Measurements from ENCODE around the gene ANKHD1.

ANKHD1 gene

GRCh38 chr5:140417235-140417634, 15.6 kb downstream of the ANKHD1 start:
- Histone ChIP-seq H3K4me3 (ENCODE audit: low read depth, low read length) (no peak overlapping the region), H3K27ac (ENCODE audit: extremely low read depth, low read depth, low read length) (no peak overlapping the region), H3K4me1 (ENCODE audit: control insufficient read depth, insufficient read depth, low read length) (peaks cover 5% of the 10 kb centered on the region; the same call in 1 of the 2 replicates), H3K36me3 (ENCODE audit: control insufficient read depth in 2 of 2, insufficient read depth in 1 of 2, low read length in 2 of 2) (peaks cover 0 to 9% of the 10 kb centered on the region in 2 experiments; a peak in 1 of 3 replicates), H3K9me3 (ENCODE audit: control insufficient read depth, insufficient read depth, low read depth, low read length) (no peaks in the 10 kb centered on the region)
- POLR2A ChIA-PET: interaction anchor here (1.2 kb wide), 1 partner anchor 16 kb away, joined by 4 read pairs; the partner anchor contains the start of gene ANKHD1
- CTCF ChIA-PET: interaction anchor here (0.7 kb wide), 2 partner anchors 30 to 70 kb away, joined by 3 read pairs; no protein-coding TSS in a partner anchor
- no peak for TF ChIP-seq ZNF555 (tag by site-specific recombination; conservative IDR thresholded peaks at IDR 0.05)
- TF ChIP-seq PRDM6 (tag by site-specific recombination; IDR thresholded peaks at IDR 0.05): no peak
- TF ChIP-seq MEIS1 (CRISPR knock-in tag; IDR thresholded peaks at IDR 0.05; ENCODE audit: borderline replicate concordance): no peak
- TF ChIP-seq ZNF132 (tag by site-specific recombination; IDR thresholded peaks at IDR 0.05; ENCODE audit: borderline replicate concordance): no peak
- no peak for TF ChIP-seq ZNF518A (tag by site-specific recombination; conservative IDR thresholded peaks at IDR 0.05; ENCODE audit: low read depth)
- no peak for TF ChIP-seq ZSCAN23 (tag by site-specific recombination; IDR thresholded peaks at IDR 0.05)

- TF ChIP-seq ZNF362 (tag by site-specific recombination; IDR thresholded peaks at IDR 0.05) (peak; percentile 94), ZNF549 (tag by site-specific recombination; IDR thresholded peaks at IDR 0.05) (no peak), ZNF560 (tag by site-specific recombination; IDR thresholded peaks at IDR 0.05; ENCODE audit: borderline replicate concordance) (no peak), TSHZ1 (tag by site-specific recombination; IDR thresholded peaks at IDR 0.05; ENCODE audit: borderline replicate concordance) (no peak), ZNF514 (tag by site-specific recombination; IDR thresholded peaks at IDR 0.05) (no peak), ZNF660 (tag by site-specific recombination; IDR thresholded peaks at IDR 0.05) (peak; percentile 95), ZNF366 (tag by site-specific recombination; conservative IDR thresholded peaks at IDR 0.05) (0 out of 2 replicates have a peak, but pooled peaks have one; percentile 3), BCL11A (tag by site-specific recombination; IDR thresholded peaks at IDR 0.05; ENCODE audit: low read depth) (no peak), ZSCAN30 (tag by site-specific recombination; IDR thresholded peaks at IDR 0.05) (no peak)
- ChIA-PET POLR2A (interaction anchor here (0.7 to 1.0 kb wide), 3 partner anchors 11 to 307 kb away, joined by 3 to 6 read pairs (median 3); partner anchors contain the start of gene ANKHD1), CTCF (interaction anchor here (0.8 to 1.3 kb wide), 2 partner anchors 10 to 107 kb away, joined by 3 to 4 read pairs; no protein-coding TSS in a partner anchor)
- peaks cover 0 to 9% of the 10 kb centered on the region in 2 experiments; a peak in 1 of 3 replicates for H3K36me3 ChIP-seq (ENCODE audit: control insufficient read depth in 2 of 2, insufficient read depth in 1 of 2, low read length in 2 of 2)
- no peak overlapping the region for H3K27ac ChIP-seq (ENCODE audit: extremely low read depth, low read depth, low read length)
- peaks cover 3% of the 10 kb centered on the region; the same call in 1 of the 2 replicates for H3K4me1 ChIP-seq (ENCODE audit: control insufficient read depth, insufficient read depth, low read length)
- no peaks in the 10 kb centered on the region for H3K9me3 ChIP-seq (ENCODE audit: control insufficient read depth, insufficient read depth, low read depth, low read length)
- no peak overlapping the region for H3K4me3 ChIP-seq (ENCODE audit: low read depth, low read length)
Measured at GRCh38 chr5:140418862-140419520, 17.4 kb downstream of the ANKHD1 start.

Data from HEK293 (cell line).